H9 (cell line): ENCODE data around the gene C1S. TPM values are rescaled to one million over a fixed set of nuclear protein-coding genes. Genes with fewer than 3 reads are reported as not detected.

Experiments
- DNase-seq: peaks from one replicate; pipeline ENCODE4 v3.0.0-alpha.2; 2017
- H2AFZ ChIP-seq: one replicate; pipeline ENCODE4 v1.6.1; 2013; ENCODE audit warnings: mild to moderate bottlenecking, low read length, control low read depth, moderate library complexity
- H2AK5ac ChIP-seq: 2 replicates; pipeline ENCODE4 v1.6.1; 2013; ENCODE audit warnings: low read length, control low read depth, mixed read lengths; ENCODE audit not compliant: insufficient read length
- H2BK120ac ChIP-seq: one replicate; pipeline ENCODE4 v1.6.1; 2013; ENCODE audit warnings: low read depth, mild to moderate bottlenecking, low read length, control low read depth, inconsistent platforms; ENCODE audit not compliant: poor library complexity, severe bottlenecking
- H2BK12ac ChIP-seq: 2 replicates; pipeline ENCODE4 v1.6.1; 2013; ENCODE audit warnings: low read length, control low read depth, mixed read lengths, low read depth; ENCODE audit not compliant: insufficient read length
- H2BK15ac ChIP-seq: 2 replicates; pipeline ENCODE4 v1.6.1; 2013; ENCODE audit warnings: low read depth, low read length, control low read depth
- H2BK20ac ChIP-seq: one replicate; pipeline ENCODE4 v1.6.1; 2013; ENCODE audit warnings: low read depth, mild to moderate bottlenecking, low read length, control low read depth, inconsistent platforms; ENCODE audit not compliant: poor library complexity, severe bottlenecking
- H2BK5ac ChIP-seq: 2 replicates; pipeline ENCODE4 v1.6.1; 2013; ENCODE audit warnings: low read length, control low read depth, mixed read lengths; ENCODE audit not compliant: insufficient read length
- H3K14ac ChIP-seq: 2 replicates; pipeline ENCODE4 v1.6.1; 2013; ENCODE audit warnings: low read length, control low read depth; ENCODE audit not compliant: insufficient read depth
- H3K18ac ChIP-seq: 2 replicates; pipeline ENCODE4 v1.6.1; 2013; ENCODE audit warnings: low read depth, mild to moderate bottlenecking, mixed read lengths, low read length, control low read depth; ENCODE audit not compliant: insufficient read length
- H3K23ac ChIP-seq: 2 replicates; pipeline ENCODE4 v1.6.1; 2013; ENCODE audit warnings: low read length, control low read depth, mixed read lengths, low read depth; ENCODE audit not compliant: insufficient read length
- H3K23me2 ChIP-seq: 2 replicates; pipeline ENCODE4 v1.6.1; 2013; ENCODE audit warnings: low read depth, mild to moderate bottlenecking, mixed read lengths, low read length, control low read depth; ENCODE audit not compliant: insufficient read length, poor library complexity, severe bottlenecking
- H3K27ac ChIP-seq: 2 replicates; pipeline ENCODE4 v1.5.1; 2013; ENCODE audit warnings: low read length, control low read depth, mixed read lengths, low read depth; ENCODE audit not compliant: insufficient read length
- H3K27me3 ChIP-seq: 2 replicates; pipeline ENCODE4 v1.6.1; 2013; ENCODE audit warnings: low read length, control low read depth, inconsistent platforms; ENCODE audit not compliant: insufficient read depth
- H3K4ac ChIP-seq: 2 replicates; pipeline ENCODE4 v1.6.1; 2013; ENCODE audit warnings: low read depth, mild to moderate bottlenecking, control low read depth, inconsistent platforms, low read length, moderate library complexity
- H3K4me1 ChIP-seq: 2 replicates; pipeline ENCODE4 v1.6.1; 2013; ENCODE audit warnings: low read length, control low read depth, inconsistent platforms; ENCODE audit not compliant: insufficient read depth
- H3K4me2 ChIP-seq: 2 replicates; pipeline ENCODE4 v1.6.1; 2013; ENCODE audit warnings: low read length, control low read depth, mixed read lengths; ENCODE audit not compliant: insufficient read length, insufficient read depth
- H3K56ac ChIP-seq: 2 replicates; pipeline ENCODE4 v1.6.1; 2013; ENCODE audit warnings: low read depth, mild to moderate bottlenecking, mixed read lengths, low read length, control low read depth; ENCODE audit not compliant: insufficient read length
- H3K79me1 ChIP-seq: 2 replicates; pipeline ENCODE4 v1.6.1; 2013; ENCODE audit warnings: low read depth, mild to moderate bottlenecking, moderate library complexity, low read length, control low read depth, inconsistent platforms; ENCODE audit not compliant: insufficient read depth, poor library complexity, severe bottlenecking
- H3K79me2 ChIP-seq: 2 replicates; pipeline ENCODE4 v1.6.1; 2013; ENCODE audit warnings: low read length, control low read depth, inconsistent platforms; ENCODE audit not compliant: insufficient read depth
- H3K9ac ChIP-seq: 2 replicates; pipeline ENCODE4 v1.6.1; 2013; ENCODE audit warnings: low read length, control low read depth, mixed read lengths; ENCODE audit not compliant: insufficient read length; ENCODE audit errors: extremely low read depth
- H3K9me3 ChIP-seq: one replicate; pipeline ENCODE4 v1.6.1; 2013; ENCODE audit warnings: low read depth, low read length, inconsistent platforms; ENCODE audit not compliant: control insufficient read depth
- H3T11ph ChIP-seq: one replicate; pipeline ENCODE4 v1.6.1; 2013; ENCODE audit warnings: mild to moderate bottlenecking, low read length, control low read depth, inconsistent platforms
- H4K20me1 ChIP-seq: one replicate; pipeline ENCODE4 v1.6.1; 2013; ENCODE audit not compliant: control insufficient read depth, insufficient read length, insufficient read depth
- H4K5ac ChIP-seq: 2 replicates; pipeline ENCODE4 v1.6.1; 2013; ENCODE audit warnings: low read depth, mild to moderate bottlenecking, mixed read lengths, low read length, control low read depth; ENCODE audit not compliant: insufficient read length
- H4K8ac ChIP-seq: replicated peaks from 2 replicates; pipeline ENCODE4 v1.6.1; 2013; ENCODE audit warnings: low read length, control low read depth, mixed read lengths, low read depth; ENCODE audit not compliant: insufficient read length
- H4K91ac ChIP-seq: 2 replicates; pipeline ENCODE4 v1.6.1; 2013; ENCODE audit warnings: low read depth, mild to moderate bottlenecking, moderate library complexity, mixed read lengths, low read length, control low read depth; ENCODE audit not compliant: insufficient read length
- H3K27ac Mint-ChIP-seq, 3 experiments: 2 replicates in 2 of 3; 3 replicates in 1 of 3; pipeline ENCODE4 v1.8.0; 2020 to 2021; ENCODE audit warnings: mixed read lengths in 3 of 3, mild to moderate bottlenecking in 1 of 3, moderate library complexity in 1 of 3
- H3K27me3 Mint-ChIP-seq: 2 replicates; pipeline ENCODE4 v1.8.0; 2021; ENCODE audit warnings: low read depth, mild to moderate bottlenecking, moderate library complexity, mixed read lengths
- H3K36me3 Mint-ChIP-seq, 3 experiments: 2 replicates in 2 of 3; 3 replicates in 1 of 3; pipeline ENCODE4 v1.8.0; 2020 to 2021; ENCODE audit warnings: low read depth in 3 of 3, mixed read lengths in 3 of 3; ENCODE audit not compliant: insufficient read depth in 1 of 3
- H3K4me1 Mint-ChIP-seq, 2 experiments: 2 replicates each; pipeline ENCODE4 v1.8.0; 2020; ENCODE audit warnings: mixed read lengths in 2 of 2
- H3K4me3 Mint-ChIP-seq, 2 experiments: 2 replicates in 1 of 2; 3 replicates in 1 of 2; pipeline ENCODE4 v1.8.0; 2020 to 2021; ENCODE audit warnings: mild to moderate bottlenecking in 2 of 2, mixed read lengths in 2 of 2, moderate library complexity in 1 of 2
- H3K9me3 Mint-ChIP-seq, 2 experiments: 2 replicates in 1 of 2; 3 replicates in 1 of 2; pipeline ENCODE4 v1.8.0; 2020; ENCODE audit warnings: mild to moderate bottlenecking in 2 of 2, mixed read lengths in 2 of 2, moderate library complexity in 1 of 2
- CTCF ChIP-seq: fragments of 200-600 bp; sonication (generic); conservative IDR thresholded peaks from 3 replicates; pipeline ENCODE4 v1.8.0; 2021; ENCODE audit warnings: antibody characterized with exemption, mild to moderate bottlenecking
- WGBS: extraction: QIAGEN DNeasy Blood & Tissue Kit; methylation state at CpG from one replicate; pipeline ENCODE4 v1.1.7; 2013; ENCODE audit warnings: missing lambda C conversion rate, low lambda C conversion rate, mixed read lengths; ENCODE audit not compliant: insufficient read length; ENCODE audit errors: extremely low coverage; 5-methylcytosine and 5-hydroxymethylcytosine counted together
- total RNA-seq: library from RNA; stranded (reverse); gene quantifications from 2 replicates; pipeline ENCODE4 v1.2.1, GENCODE V29; 2021

The C1S gene
- total RNA-seq, 1 experiment from 2014 or later: 4.2 TPM

- Histone ChIP-seq H3K27me3 (no peaks in the 10 kb centered on the region), H3K9me3 (no peaks in the 10 kb centered on the region), H3K14ac (no peak overlapping the region; the same call in 1 of the 2 replicates), H3K4me1 (peaks cover 5% of the 10 kb centered on the region; the same call in 1 of the 2 replicates), H4K91ac (no peak overlapping the region), H3K27ac (no peak overlapping the region), H3K23ac (no peak overlapping the region), H2BK120ac (no peak overlapping the region), H4K20me1 (no peaks in the 10 kb centered on the region), H3K4ac (no peak overlapping the region), H2AFZ (no peak overlapping the region), H2BK15ac (no peak overlapping the region), H3K79me1 (no peaks in the 10 kb centered on the region), H4K8ac (peak overlapping the region; percentile 24), H3K23me2 (peaks cover 4% of the 10 kb centered on the region), H3K79me2 (no peaks in the 10 kb centered on the region), H3K9ac (no peak overlapping the region), H3T11ph (no peak overlapping the region), H2BK5ac (no peak overlapping the region), H3K4me2 (no peak overlapping the region), H2BK12ac (no peak overlapping the region), H4K5ac (no peak overlapping the region), H2AK5ac (no peak overlapping the region), H3K56ac (no peak overlapping the region), H3K18ac (no peak overlapping the region), H2BK20ac (no peak overlapping the region)
- no peak for TF ChIP-seq CTCF
- Mint-ChIP-seq H3K9me3 (no peaks in the 10 kb centered on the region), H3K27ac (no peak overlapping the region; a peak in 1 of 7 replicates), H3K27me3 (peaks cover 4% of the 10 kb centered on the region), H3K36me3 (peaks cover 5 to 20% (median 14%) of the 10 kb centered on the region in 3 experiments; a peak in 6 of 7 replicates), H3K4me1 (peaks cover 12 to 15% of the 10 kb centered on the region in 2 experiments), H3K4me3 (no peak overlapping the region)
- no CpG with 5 or more reads among the region's 19 CpGs for WGBS
- no peak for DNase-seq
Observed at GRCh38 chr12:7096979-7097378, 36.5 kb downstream of the C1S start.
